ENCODE results near the gene HMGCL.
"Not testable (repeated sequence)": the region's sequence is repeated elsewhere in the genome, so short reads cannot be mapped to it uniquely, and the experiment has no call there.

The HMGCL gene

DNA sequence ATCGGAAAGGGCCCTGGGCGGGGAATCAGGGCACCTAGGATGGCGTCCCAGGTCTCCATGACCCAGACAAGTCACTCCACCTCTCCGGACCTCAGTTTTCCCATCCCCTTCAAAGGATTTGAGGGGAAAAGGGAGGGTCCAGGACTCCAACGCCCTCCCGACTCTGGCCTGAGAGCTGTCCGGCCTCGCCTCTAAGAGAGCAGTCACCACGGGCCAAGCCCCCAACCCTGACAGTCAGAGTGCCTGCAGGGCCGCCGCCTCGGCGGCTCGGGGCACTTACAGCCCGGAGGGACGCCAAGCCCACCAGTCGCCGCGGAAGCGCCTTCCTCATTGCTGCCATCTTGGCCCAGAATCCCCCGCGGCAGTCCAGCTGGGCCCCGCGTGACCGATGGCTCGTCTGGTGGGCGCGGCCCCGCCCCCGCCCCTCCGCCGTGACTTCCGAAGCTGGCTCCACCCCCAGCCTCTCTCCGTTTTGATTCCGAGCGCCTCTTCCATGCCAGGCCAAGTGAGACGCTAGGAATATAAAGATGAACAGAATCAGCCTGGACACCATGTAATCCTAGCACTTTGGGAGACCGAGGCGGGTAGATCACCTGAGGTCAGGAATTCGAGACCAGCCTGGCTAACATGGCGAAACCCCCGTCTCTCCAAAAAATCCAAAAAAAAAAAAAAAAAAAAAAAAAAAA, at the start of gene HMGCL:
TSS of gene HMGCL (minus strand) at position 354 of the 686 bp plus-strand sequence. CDS start at position 340, 14 bp downstream.
- DNase-seq = peak; percentile 74

DNA sequence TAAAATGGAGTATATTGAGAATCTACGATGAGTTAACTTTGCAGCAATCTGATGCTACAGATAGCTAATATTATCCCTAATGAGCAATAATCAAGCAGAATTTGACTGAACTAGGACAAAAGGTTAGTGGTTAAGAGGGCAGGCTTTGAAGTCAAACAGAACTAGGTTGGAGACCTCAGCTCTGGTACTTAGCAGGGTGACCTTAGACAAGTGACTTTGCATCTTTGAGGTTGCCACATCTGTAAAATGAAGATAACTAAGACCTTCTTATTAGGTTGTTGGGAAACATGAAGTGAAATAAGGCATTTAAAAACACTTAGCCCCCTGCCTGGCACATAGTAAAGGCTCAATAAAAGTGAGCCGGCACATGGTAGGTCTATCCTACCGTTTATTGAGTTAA, 47.2 kb upstream of the HMGCL start:
- no peak for DNase-seq

DNA sequence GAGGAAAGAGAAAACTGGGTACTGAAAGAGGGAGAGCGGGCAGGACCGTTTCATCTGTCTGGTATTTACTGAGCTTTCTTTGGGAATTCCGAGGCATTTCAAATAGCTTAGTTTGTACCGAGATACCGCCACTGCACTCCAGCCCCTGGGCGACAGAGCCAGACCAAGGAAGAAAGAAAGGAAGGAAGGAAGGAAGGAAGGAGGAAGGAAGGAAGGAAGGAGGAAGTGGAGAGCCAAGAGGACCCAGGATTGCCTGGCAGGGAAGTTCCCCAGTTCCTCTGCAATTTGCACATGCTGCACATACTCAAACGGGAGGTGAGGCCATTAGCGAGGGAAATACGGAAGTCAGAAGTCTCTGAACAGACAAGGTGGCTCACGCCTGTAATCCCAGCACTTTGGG, 43.8 kb upstream of the HMGCL start:
- DNase-seq = no peak

DNA sequence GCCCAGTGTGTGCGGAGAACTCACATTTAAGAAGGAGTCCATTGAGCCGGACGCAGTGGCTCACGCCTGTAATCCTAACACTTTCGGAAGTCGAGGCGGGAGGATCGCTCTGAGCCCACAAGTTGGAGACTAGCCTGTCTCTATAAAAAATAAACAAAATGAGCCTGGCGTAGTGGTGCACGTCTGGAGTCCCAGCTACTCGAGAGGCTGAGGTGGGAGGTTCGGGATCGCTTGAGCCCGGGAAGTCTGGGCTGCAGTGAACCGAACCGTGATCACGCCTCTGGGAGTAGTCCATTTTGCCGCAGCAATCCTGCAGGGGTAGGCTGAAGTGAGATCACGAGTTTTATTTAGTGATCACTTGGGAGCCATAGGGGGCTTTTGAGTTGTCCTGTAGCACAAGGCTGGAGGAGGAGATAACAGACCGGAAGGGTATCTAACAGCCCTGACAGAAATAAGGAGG, 43.4 kb upstream of the HMGCL start:
- DNase-seq = no peak

DNA sequence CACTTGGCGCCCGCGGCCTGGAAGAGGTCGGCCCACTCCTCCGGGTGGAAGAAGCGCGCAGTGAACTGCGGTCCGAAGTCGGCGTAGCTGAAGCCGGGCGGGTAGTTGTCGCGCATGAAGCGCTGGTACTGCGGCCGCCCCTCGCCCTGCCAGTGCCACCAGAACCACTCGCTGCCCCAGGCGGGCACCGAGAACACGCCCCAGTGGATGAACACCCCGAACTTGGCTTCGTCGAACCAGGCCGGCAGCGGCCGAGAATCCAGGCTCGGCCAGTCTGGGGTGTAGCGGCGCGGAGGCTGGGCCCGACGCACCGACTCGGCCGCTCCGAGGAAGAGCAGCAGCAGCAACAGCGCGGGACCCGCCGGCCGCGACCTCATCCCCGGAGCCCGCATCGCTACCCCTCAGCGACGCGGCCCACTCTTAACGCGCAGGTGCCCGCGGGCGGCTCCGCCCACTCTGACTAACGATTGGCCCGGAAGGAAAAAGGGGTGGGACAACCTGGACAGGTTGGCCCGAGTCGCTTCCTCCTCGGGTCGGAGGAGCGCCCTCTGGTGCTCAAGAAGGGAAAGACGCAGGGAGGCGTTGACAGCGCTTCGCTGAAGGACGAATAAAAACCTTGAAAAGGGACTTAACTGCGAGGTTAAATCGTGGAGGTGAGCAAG, 42.8 kb upstream of the HMGCL start, which contains the start of gene FUCA1:
TSS of gene FUCA1 (minus strand) at position 396 of the 662 bp plus-strand sequence. CDS start at position 392, 4 bp downstream.
- DNase-seq = peak; percentile 79

DNA sequence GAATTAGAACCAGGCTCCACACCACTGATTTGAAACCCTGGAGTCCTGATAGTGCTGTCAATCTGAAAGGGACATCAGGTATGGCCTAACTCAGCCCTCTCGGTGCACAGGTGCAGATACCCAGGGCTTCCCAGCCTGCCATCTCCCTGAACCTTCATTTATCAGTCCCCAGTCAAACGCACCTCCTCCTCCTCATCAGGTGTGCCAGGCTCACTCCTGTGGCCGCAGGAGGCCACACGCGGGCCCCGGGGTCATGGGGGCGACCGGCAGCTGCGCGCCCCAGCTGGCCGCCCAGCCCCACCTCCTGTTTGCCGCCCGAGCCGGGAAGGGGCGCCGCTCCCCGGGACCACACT, 42.3 kb upstream of the HMGCL start:
- no peak for DNase-seq

DNA sequence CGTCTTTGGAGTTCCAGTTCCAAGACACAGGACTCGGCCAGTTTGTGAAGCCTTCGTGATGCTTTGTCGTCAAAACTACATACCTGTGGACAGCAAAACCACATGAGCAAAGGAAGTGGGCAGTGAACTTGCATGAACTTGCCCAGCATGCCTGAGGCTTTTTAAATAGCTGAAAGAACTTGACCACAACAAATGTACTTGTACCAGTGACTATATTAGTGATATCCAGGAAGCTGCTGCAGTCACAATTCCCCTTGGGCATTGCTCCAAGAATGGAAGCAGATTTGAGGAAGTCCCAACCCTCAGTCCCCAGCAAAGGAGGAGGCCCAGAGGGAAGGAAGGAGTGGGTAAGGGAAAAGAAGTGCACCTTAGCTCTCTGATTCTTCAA, 40.3 kb upstream of the HMGCL start:
- no peak for DNase-seq

DNA sequence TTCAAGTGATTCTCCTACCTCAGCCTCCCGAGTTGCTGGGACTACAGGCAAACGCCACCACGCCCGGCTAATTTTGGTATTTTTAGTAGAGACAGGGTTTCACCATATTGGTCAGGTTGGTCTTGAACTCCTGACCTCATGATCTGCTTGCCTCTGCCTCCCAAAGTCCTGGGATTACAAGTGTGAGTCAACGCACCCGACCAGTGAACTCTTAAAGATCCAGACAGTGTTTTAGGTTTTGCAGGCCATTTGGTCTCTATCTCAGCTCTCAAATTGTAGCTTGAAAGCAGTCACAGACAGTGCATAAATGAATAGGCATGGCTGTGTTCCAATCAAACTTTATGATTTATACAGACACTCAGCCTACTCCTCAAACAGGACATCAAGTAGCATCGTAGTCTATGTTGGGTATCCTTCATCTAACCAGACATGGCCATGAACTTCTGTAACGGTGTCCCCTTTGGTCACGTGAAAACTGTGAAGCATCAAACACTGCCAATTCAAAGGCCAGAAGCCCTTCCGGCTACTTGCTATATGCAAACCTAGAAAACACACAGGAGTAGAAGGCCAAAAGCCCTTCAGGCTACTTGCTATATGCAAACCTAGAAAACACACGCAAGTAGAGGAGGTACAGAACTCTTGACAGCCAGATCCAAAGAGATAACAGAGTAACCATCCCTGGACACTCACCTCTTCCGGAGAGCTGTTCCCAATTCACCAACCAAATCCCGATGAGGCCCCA, 39.7 kb upstream of the HMGCL start:
- no peak for DNase-seq

DNA sequence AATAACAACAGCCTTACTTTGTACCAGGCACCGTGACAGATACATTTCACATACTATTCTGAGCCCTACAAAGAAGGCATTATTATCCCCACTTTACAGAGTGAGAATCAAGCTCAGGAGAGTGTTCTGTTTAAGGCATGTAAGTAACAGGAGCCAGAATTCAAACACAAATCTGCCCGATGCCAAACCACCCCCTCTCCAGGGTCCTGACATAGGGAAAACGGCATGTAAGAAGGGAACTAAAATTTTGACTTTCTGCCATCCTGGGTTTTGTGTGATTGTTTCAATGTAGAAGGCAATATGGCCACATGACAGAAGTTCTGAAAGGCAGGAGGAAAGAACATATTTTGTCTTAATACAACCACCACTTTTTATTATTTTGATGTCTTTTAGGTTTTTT, 37.4 kb upstream of the HMGCL start:
- no peak for DNase-seq

DNA sequence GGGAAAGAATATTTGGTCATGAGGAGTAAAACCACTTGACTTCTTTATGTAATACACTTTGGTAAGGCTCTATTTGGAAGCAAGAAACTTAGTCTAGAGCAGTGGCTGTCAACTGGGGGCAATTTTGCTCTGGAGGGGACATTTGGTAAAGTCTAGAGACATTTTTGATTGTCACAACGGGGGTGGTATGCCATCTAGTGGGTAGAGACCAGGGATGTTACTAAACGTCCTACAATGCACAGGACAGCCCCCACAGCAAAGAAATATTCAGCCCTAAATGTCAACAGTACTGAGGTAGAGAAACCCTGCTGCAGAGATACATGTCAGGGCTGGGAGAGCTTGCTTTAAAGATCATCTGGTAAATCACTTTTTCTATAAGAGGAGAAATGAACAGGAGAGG, 29.3 kb upstream of the HMGCL start:
- no peak for DNase-seq

DNA sequence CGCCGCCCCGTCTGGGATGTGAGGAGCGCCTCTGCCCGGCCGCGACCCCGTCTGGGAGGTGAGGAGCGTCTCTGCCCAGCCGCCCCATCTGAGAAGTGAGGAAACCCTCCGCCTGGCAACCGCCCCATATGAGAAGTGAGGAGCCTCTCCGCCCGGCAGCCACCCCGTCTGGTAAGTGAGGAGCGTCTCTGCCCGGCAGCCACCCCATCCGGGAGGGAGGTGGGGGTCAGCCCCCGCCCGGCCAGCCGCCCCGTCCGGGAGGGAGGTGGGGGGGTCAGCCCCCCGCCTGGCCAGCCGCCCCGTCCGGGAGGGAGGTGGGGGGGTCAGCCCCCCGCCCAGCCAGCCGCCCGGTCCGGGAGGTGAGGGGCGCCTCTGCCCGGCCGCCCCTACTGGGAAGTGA, 27.9 kb upstream of the HMGCL start:
- DNase-seq = not testable (repeated sequence)

DNA sequence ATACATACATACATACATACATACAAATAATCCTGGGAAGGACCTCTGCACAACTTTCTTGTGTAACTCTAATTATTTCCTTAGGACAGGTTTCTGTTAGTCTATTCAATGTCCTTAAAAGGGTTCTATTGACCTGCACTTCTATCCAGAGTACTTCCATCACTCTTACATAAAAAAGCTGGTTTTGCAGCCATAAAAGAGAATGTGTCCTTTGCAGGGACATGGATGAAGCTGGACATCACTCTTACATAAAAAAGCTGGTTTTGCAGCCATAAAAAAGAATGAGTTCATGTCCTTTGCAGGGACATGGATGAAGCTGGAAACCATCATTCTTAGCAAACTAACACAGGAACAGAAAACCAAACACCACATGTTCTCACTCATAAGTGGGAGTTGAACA, 26.2 kb upstream of the HMGCL start:
- not testable (repeated sequence) for DNase-seq

DNA sequence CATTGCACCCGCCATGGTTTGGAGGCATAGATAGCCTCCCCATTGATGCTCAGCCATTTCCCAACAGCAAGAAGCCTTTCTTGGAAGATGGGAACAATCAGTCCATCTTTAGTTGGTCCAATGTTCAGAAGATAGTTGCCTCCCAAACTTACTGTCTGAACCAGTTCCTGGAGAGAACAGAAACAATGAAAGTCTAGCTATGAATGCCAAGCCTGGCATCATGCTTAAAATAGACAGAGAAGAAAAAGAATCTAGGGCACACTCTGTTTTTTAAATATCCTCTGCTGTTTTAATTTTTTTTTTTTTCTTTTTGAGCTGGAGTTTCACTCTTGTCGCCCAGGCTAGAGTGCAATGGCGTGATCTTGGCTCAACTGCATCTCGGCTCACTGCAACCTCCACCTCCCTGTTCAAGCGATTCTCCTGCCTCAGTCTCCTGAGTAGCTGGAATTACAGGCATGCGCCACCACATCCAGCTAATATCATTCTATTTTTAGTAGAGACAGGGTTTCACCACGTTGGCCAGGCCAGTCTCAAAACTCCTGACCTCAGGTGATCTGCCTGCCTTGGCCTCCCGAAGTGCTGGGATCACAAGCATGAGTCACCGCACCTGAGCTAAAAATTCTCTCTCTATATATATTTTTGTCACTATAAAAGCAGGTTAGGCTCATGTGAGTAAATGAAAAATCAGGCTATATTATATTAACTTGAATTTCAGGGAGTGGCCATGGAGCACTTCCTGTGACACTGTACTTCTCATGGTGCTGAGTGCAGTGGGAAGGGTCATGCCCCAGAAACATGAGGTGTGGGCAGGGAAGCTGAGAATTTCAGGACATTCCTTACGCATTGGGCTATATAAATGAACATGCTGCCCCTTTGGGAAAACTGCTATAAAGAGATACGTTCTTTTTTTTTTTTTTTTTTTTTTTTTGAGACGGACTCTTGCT, 23.7 kb upstream of the HMGCL start:
- no peak for DNase-seq

DNA sequence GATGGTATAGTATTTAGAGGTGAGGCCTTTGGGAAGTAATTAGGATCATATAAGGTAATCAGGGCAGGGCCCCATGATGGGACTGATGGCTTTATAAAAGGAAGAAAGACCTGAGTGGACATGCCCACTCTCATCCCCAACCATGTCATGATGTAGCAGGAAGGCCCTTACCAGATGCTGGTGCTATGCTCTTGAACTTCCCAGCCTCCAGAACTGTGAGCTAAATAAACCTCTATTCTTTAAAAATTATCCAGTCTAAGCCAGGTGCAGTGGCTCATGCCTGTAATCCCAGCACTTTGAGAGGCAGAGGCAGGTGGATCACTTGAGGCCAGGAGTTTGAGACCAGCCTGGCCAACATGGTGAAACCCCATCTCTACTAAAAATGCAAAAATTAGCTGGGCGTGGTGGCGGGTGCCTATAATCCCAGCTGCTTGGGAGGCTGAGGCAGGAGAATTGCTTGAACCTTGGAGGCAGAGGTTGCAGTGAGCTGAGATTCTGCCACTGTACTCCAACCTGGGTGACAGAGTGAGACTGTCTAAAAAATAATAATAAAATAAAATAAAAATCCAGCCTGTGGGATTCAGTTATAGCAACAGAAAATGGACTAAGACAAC, 22.4 kb upstream of the HMGCL start:
- not testable (repeated sequence) for DNase-seq

DNA sequence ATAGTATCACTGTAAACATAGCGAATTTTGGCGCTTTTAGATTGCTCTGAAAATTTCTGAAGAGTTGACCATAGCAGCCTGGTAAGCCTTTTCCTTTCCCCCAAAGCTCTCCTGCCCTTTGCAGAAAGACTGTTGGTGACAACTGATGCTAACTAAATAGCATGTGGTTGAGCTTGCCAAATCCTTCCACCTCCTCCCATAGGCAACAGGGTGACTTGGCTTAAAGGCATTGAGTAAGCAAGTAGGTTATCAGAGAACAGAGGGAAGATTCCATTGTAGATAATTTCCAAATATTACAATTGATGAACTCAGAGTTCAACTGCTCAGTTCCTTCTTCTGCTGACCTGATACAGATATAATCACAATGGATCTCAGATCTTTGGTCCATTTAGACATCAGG, 19.9 kb upstream of the HMGCL start:
- DNase-seq = no peak

DNA sequence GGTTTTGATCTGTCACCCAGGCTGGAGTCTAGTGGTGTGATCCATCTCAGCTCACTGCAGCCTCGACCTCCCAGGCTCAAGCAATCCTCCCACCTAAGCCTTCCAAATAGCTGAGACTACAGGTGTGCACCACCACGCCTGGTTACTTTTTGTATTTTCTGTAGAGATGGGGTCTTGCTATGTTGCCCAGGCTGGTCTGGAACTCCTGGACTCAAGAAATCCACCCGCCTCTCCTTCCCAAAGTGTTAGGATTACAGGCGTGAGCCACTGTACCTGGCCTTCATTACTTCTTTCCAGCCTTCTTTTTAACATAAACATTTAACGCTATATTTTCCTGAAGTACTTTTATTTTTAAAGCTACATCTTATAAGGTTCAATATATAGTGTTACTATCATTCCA, 18.4 kb upstream of the HMGCL start:
- DNase-seq = no peak

DNA sequence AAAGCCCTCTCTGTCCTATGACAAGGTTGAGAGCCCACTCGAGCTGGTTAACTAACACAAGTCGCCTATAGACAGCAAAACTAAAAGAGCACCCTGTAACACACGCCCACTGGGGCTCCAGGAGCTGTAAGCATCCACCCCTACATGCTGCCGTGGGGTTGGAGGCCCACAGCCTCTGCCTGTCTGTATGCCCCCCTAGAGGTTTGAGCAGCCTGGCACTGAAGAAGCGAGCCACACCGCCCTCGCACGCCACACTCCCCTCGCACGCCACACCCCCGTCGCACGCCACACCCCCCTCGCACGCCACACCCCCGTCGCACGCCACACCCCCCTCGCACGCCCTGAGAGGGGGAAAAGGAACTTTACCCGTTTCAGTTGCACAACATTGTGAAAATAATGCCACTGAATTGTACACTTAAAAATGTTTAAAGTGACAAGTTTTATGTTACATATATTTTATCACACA, 13.2 kb upstream of the HMGCL start:
- no peak for DNase-seq

DNA sequence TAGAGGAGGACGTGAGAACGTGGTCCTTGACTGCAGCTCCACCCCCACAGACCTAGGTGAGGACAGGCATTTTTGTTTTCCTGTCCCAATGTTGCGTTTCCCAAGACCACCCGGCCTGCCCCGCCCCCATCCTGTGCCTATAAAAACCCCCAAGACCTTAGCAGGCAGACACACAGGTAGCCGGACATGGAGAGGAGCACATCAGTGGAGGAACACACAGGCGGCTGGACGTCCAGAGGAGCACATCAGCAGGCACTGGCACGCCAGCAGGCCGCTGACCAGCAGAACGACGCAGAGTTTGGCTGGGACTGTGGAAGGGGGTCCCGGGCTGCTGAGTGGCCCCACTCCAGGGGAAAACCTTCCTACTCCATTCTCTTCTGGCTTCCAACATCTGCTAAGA, 12.7 kb upstream of the HMGCL start:
- no peak for DNase-seq

DNA sequence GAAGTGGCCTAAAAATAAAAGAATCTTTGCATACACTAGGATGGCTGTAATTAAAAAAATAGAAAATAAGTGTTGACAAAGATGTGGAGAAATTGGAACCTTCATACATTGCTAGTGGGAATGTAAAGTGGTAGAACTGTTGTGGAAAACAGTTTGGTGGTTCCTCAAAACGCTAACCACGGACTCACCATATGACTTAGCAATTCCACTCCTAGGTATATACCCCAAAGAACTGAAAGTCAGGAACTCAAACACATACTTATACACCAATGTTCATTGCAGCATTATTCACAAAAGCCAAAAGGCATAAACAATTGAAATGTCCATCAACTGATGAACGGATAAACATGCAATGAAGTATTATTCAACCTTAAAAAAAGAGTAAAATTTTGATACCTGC, 10.8 kb upstream of the HMGCL start:
- DNase-seq = no peak

DNA sequence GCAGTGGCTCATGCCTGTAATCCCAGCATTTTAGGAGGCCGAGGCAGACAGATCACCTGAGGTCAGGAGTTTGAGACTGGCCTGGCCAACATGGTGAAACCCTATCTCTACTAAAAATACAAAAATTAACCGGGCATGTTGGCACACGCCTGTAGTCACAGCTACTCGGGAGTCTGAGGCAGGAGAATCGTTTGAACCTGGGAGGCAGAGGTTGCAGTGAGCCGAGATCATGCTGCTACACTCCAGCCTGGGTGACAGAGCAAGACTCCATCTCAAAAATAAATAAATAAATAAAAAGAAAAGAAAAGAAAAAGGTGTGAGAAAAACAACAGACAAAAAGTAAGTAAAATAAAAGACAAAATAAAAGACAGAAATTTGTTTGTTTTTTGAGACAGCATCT, 8.9 kb upstream of the HMGCL start:
- not testable (repeated sequence) for DNase-seq

DNA sequence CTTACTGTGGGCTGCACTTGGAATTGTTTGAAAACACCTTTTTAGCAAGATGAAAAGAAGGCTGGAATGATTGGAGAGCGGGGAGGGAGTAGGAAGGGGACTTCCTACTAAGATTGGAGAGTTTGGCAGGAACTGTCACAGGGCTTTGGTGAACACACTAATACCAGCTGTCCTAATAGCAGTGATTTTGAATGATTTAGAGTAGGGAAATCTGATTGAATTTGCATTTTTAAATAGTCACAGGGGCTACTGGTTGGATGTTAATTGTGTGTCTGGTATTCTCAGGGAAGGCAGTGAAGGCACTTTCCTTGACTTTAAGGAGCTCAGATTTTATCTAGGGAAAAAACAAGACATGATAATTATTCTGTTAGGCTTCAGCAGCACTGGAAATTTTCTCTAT, 2.5 kb upstream of the HMGCL start:
- no peak for DNase-seq

DNA sequence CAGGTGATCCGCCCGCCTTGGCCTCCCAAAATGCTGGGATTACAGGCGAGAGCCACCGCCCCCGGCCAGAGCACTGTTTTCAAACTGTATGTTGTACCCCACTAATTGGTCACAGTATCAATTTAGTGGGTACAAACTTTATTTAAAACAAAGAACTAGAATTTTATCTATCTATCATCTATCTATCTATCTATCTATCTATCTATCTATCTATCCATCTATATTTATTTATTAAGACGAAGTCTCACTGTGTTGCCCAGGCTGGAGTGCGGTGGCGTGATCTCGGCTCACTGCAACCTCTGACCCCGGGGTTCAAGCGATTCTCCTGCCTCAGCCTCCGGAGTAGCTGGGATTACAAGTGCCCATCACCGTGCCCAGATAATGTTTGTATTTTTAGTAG, 1.4 kb upstream of the HMGCL start:
- DNase-seq = not testable (repeated sequence)
